HG03354 (cell line): ENCODE results near the gene TOPBP1.
"Not testable (repeated sequence)": the region's sequence is repeated elsewhere in the genome, so short reads cannot be mapped to it uniquely, and the experiment has no call there.

Experiments used
- ATAC-seq: cut with Tn5 transposase; IDR thresholded peaks from one replicate; pipeline ENCODE4 v1.9.1; 2021; ENCODE audit warnings: mild to moderate bottlenecking; ENCODE audit not compliant: unreplicated experiment, poor library complexity, severe bottlenecking

Gene TOPBP1

GRCh38 chr3:133675631-133676335, 14.0 kb upstream of the TOPBP1 start:
- peak; percentile 60 for ATAC-seq

GRCh38 chr3:133674290-133674919, 12.7 kb upstream of the TOPBP1 start:
- no peak for ATAC-seq

- no peak for ATAC-seq
These were observed 12.0 kb upstream of the TOPBP1 start for GRCh38 chr3:133673746-133674145.

GRCh38 chr3:133672461-133672860, 10.7 kb upstream of the TOPBP1 start:
- no peak for ATAC-seq

GRCh38 chr3:133670525-133670995, 8.8 kb upstream of the TOPBP1 start:
- no peak for ATAC-seq

GRCh38 chr3:133669949-133670524, 8.3 kb upstream of the TOPBP1 start:
- no peak for ATAC-seq

- ATAC-seq: no peak
These were observed 5.4 kb upstream of the TOPBP1 start for GRCh38 chr3:133667118-133667517.

GRCh38 chr3:133665188-133665587, 3.4 kb upstream of the TOPBP1 start:
- not testable (repeated sequence) for ATAC-seq

GRCh38 chr3:133663569-133664313, 2.0 kb upstream of the TOPBP1 start:
- ATAC-seq: peak; percentile 60

- peak; percentile 53 for ATAC-seq
These were observed 524 bp upstream of the TOPBP1 start for GRCh38 chr3:133662278-133662651.

GRCh38 chr3:133659806-133660205, 1.9 kb downstream of the TOPBP1 start:
- ATAC-seq: no peak

- no peak for ATAC-seq
These were observed 5.8 kb downstream of the TOPBP1 start for GRCh38 chr3:133655731-133656515.

GRCh38 chr3:133649486-133650068, 12.2 kb downstream of the TOPBP1 start:
- no peak for ATAC-seq

GRCh38 chr3:133644768-133645167, 17.0 kb downstream of the TOPBP1 start:
- no peak for ATAC-seq

- no peak for ATAC-seq
These were observed 18.1 kb downstream of the TOPBP1 start for GRCh38 chr3:133643611-133644010.

- ATAC-seq: no peak
These were observed 20.5 kb downstream of the TOPBP1 start for GRCh38 chr3:133641254-133641653.

- ATAC-seq: no peak
These were observed 28.3 kb downstream of the TOPBP1 start for GRCh38 chr3:133633439-133633838.

GRCh38 chr3:133629146-133629545, 32.6 kb downstream of the TOPBP1 start:
- no peak for ATAC-seq

GRCh38 chr3:133627789-133628188, 34.0 kb downstream of the TOPBP1 start:
- ATAC-seq: no peak
